ENCODE results near the gene BORCS5.

GRCh38 chr12:12442548-12443071 lies 85.7 kb downstream of the BORCS5 start:
- TF ChIP-seq, protein P1, sequence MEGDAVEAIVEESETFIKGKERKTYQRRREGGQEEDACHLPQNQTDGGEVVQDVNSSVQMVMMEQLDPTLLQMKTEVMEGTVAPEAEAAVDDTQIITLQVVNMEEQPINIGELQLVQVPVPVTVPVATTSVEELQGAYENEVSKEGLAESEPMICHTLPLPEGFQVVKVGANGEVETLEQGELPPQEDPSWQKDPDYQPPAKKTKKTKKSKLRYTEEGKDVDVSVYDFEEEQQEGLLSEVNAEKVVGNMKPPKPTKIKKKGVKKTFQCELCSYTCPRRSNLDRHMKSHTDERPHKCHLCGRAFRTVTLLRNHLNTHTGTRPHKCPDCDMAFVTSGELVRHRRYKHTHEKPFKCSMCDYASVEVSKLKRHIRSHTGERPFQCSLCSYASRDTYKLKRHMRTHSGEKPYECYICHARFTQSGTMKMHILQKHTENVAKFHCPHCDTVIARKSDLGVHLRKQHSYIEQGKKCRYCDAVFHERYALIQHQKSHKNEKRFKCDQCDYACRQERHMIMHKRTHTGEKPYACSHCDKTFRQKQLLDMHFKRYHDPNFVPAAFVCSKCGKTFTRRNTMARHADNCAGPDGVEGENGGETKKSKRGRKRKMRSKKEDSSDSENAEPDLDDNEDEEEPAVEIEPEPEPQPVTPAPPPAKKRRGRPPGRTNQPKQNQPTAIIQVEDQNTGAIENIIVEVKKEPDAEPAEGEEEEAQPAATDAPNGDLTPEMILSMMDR (conservative IDR thresholded peaks at IDR 0.05; ENCODE audit: low read length) = no peak
- TF ChIP-seq EZH2phosphoT487 (IDR thresholded peaks at IDR 0.05; ENCODE audit: borderline replicate concordance, low read depth, low read length) = no peak
